HL-60 (cell line): ENCODE measurements around the gene ZGLP1.

Source experiments
- DNase-seq, 2 experiments: peaks; one replicate each; pipeline ENCODE4 v3.0.0-alpha.2; 2010 to 2020; ENCODE audit warnings: low read depth in 1 of 2, low spot score in 1 of 2
- H3K27ac ChIP-seq: fragments of 250-450 bp; sonication (Bioruptor Pico); replicated peaks from 2 replicates; pipeline ENCODE4 v1.5.1; 2020; ENCODE audit warnings: mild to moderate bottlenecking, moderate library complexity
- H3K27me3 ChIP-seq: fragments of 250-450 bp; sonication (Bioruptor Pico); 2 replicates; pipeline ENCODE4 v1.5.1; 2021; ENCODE audit warnings: mild to moderate bottlenecking, moderate library complexity; ENCODE audit not compliant: insufficient read depth, poor library complexity, severe bottlenecking
- H3K4me3 ChIP-seq: replicated peaks from 2 replicates; pipeline ENCODE4 v1.5.1; 2011; ENCODE audit warnings: mild to moderate bottlenecking, control low read depth, low read length; ENCODE audit not compliant: insufficient read depth
- CTCF ChIP-seq: IDR thresholded peaks from one replicate; pipeline ENCODE4 v1.5.1; 2011; ENCODE audit warnings: low read length, control low read depth, inconsistent platforms; ENCODE audit not compliant: insufficient read depth
- GABPA ChIP-seq: IDR thresholded peaks from 2 replicates; pipeline ENCODE4 v1.6.1; 2012; ENCODE audit warnings: low read depth
- POLR2AphosphoS5 ChIP-seq: IDR thresholded peaks from 2 replicates; pipeline ENCODE4 v1.6.1; 2012; ENCODE audit warnings: low read depth
- REST ChIP-seq: IDR thresholded peaks from 2 replicates; pipeline ENCODE4 v1.6.1; 2012; ENCODE audit warnings: low read depth; ENCODE audit not compliant: insufficient replicate concordance
- SPI1 ChIP-seq: IDR thresholded peaks from 2 replicates; pipeline ENCODE4 v1.6.1; 2012; ENCODE audit warnings: low read depth, mild to moderate bottlenecking, borderline replicate concordance

The ZGLP1 gene

GRCh38 chr19:10332965-10333757 lies 23.5 kb upstream of the ZGLP1 start, which contains the start of gene RAVER1:
Gene RAVER1, minus strand, starts transcription at chr19:10333529. Its CDS starts 22 bp downstream, at chr19:10333507.
- no peaks in the 10 kb centered on the region for H3K27me3 ChIP-seq
- DNase-seq, result peak; percentile 97 to 98
- TF ChIP-seq REST (peak; percentile 75), CTCF (no peak), SPI1 (no peak), POLR2AphosphoS5 (peak; percentile 93), GABPA (no peak)
- H3K4me3 ChIP-seq, result peak within 1 kb of the TSS; percentile 94
- H3K27ac ChIP-seq, result peak within 1 kb of the TSS; percentile 97

GRCh38 chr19:10332158-10332964 lies 22.7 kb upstream of the ZGLP1 start:
- peak overlapping the region; percentile 97 for H3K27ac ChIP-seq
- TF ChIP-seq SPI1 (no peak), GABPA (no peak), POLR2AphosphoS5 (no peak), CTCF (no peak), REST (peak; percentile 68)
- no peaks in the 10 kb centered on the region for H3K27me3 ChIP-seq
- no peak for DNase-seq
- H3K4me3 ChIP-seq, result peak overlapping the region; percentile 94

- no peak for DNase-seq
- TF ChIP-seq CTCF, result no peak
- TF ChIP-seq GABPA, result no peak
- no peak for TF ChIP-seq POLR2AphosphoS5
- TF ChIP-seq SPI1, result no peak
- no peak for TF ChIP-seq REST
- Histone ChIP-seq H3K4me3 (no peak overlapping the region), H3K27ac (no peak overlapping the region), H3K27me3 (no peaks in the 10 kb centered on the region)
Measured at GRCh38 chr19:10329555-10329954, 19.9 kb upstream of the ZGLP1 start.
